PC-3 (cell line): Measurements from ENCODE around the gene SLC1A7.

Experiments
- EZH2 ChIP-seq: fragments of 300-600 bp; sonication (generic); IDR thresholded peaks from one replicate; pipeline ENCODE4 v1.6.1; 2017; ENCODE audit warnings: antibody characterized with exemption, mild to moderate bottlenecking, low read length; ENCODE audit not compliant: unreplicated experiment
- EZH2phosphoT487 ChIP-seq: fragments of 300-600 bp; sonication (generic); IDR thresholded peaks from 2 replicates; pipeline ENCODE4 v1.6.1; 2018; ENCODE audit warnings: mild to moderate bottlenecking, antibody characterized with exemption, low read length, borderline replicate concordance
- TF ChIP-seq, protein P1 (sequence below): fragments of 300-600 bp; sonication (generic); conservative IDR thresholded peaks from 2 replicates; pipeline ENCODE4 v1.5.1; 2017; ENCODE audit warnings: antibody characterized with exemption, low read depth, mild to moderate bottlenecking, low read length

DNA sequence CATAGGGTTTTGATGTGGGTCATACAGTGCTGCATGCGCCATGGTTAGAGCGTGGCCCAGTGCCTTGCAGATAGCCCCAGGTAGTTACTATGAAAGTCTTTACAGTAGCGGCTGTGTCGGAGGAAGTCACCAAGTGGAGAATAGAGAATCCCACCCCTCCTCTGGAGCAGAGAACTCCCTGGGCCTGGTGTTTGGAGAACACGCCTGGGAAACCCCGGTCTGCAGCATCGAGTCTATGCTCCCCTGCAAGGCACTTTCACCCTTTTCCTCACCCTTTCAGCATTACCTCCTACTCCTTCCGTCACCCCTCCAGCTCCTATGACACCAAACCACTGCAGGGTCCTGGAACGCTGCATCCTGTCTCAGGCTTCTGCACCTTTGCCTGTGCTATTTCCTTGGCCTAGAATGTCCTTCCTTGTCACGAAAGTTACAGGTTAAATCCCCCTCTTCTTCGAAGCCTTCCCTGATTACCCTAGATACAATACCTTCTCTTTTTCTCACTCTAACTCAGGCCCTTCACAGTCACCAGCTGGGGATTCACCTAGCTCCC is 2.7 kb upstream of the SLC1A7 start:
- TF ChIP-seq, protein P1, sequence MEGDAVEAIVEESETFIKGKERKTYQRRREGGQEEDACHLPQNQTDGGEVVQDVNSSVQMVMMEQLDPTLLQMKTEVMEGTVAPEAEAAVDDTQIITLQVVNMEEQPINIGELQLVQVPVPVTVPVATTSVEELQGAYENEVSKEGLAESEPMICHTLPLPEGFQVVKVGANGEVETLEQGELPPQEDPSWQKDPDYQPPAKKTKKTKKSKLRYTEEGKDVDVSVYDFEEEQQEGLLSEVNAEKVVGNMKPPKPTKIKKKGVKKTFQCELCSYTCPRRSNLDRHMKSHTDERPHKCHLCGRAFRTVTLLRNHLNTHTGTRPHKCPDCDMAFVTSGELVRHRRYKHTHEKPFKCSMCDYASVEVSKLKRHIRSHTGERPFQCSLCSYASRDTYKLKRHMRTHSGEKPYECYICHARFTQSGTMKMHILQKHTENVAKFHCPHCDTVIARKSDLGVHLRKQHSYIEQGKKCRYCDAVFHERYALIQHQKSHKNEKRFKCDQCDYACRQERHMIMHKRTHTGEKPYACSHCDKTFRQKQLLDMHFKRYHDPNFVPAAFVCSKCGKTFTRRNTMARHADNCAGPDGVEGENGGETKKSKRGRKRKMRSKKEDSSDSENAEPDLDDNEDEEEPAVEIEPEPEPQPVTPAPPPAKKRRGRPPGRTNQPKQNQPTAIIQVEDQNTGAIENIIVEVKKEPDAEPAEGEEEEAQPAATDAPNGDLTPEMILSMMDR, result no peak
- no peak for TF ChIP-seq EZH2phosphoT487
- TF ChIP-seq EZH2, result no peak
